Cardiac septum (tissue), 1 donor: ENCODE data around the gene CBLC. TPM values are rescaled to one million over a fixed set of nuclear protein-coding genes. Genes with fewer than 3 reads are reported as not detected.
"Not testable (repeated sequence)": the region's sequence is repeated elsewhere in the genome, so short reads cannot be mapped to it uniquely, and the experiment has no call there.

ENCODE experiments used
- DNase-seq: peaks from one replicate; pipeline ENCODE4 v3.0.0-alpha.2; 2020; ENCODE audit warnings: low spot score
- intact Hi-C: fragments of 100-400 bp; cut with DNase I; formaldehyde crosslinking; loops from one replicate; pipeline ENCODE4 v1.14.0; 2022
- total RNA-seq: library from RNA; stranded (reverse); fragmentation: NEBNext Ultra II Directional; extraction: Animal tissue kit (Norgen Biotek cat#: 25700); gene quantifications from one replicate; pipeline ENCODE4 v1.2.1, GENCODE V29; 2021
- donor health status: DM: no; HTN: no; CAD: no.

The CBLC gene
- total RNA-seq, 1 donor from 2014 or later, result not detected

DNA sequence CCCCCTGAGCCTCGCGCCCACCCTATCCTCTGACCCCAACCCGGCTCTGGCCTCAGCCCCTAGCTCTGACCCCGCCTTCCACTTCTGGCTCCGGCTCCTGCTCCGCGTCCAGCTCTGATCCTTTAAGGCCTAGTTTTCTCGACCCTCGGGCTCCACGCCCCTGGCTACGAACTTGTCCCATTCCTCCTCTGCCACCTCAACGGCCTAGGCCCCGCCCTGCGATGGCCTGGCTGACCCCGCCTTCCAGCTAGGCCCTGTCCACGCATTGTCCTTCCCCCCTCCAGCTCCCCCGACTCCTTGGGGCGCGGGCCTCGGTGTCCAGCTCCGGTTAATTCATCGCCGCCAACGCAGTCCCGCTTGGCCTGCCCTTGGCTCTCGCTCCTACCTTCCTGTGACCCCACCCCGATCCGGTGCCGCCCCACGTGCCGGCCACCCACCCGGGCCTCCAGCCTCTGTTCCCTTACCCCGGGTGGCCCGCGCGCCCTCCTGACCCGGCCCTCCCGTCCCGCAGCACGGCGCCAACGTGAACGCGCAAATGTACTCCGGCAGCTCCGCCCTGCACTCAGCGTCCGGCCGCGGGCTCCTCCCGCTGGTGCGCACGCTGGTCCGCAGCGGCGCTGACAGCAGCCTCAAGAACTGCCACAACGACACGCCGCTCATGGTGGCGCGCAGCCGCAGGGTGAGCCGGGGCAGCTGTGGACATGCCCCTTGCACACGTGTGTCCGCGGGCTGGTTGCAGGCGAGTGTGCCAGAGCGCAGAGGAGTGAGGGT is 19.8 kb upstream of the CBLC start:
- no peak for DNase-seq
- intact Hi-C loops, result loop anchor here (2.0 kb wide), 1 partner anchor 33 kb away; no protein-coding TSS in a partner anchor

DNA sequence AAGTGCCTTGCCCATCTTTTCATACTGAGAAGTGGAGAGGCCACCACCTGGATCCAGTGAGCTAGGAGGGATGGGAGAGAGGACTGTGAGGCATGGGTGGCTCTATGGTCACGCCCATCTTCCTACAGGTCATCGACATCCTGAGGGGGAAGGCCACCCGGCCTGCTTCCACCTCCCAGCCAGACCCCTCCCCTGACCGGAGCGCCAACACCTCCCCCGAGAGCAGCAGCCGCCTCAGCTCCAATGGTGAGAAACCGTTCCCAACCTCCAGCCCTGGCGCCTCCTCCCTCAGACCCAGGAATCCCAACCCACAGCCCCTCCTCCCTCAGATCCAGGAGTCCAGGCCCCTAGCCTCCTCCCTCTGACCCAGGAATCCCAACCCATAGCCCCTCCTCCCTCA is 19.1 kb upstream of the CBLC start:
- intact Hi-C loops, result loop anchor here (2.0 kb wide), 1 partner anchor 34 kb away; no protein-coding TSS in a partner anchor
- no peak for DNase-seq

DNA sequence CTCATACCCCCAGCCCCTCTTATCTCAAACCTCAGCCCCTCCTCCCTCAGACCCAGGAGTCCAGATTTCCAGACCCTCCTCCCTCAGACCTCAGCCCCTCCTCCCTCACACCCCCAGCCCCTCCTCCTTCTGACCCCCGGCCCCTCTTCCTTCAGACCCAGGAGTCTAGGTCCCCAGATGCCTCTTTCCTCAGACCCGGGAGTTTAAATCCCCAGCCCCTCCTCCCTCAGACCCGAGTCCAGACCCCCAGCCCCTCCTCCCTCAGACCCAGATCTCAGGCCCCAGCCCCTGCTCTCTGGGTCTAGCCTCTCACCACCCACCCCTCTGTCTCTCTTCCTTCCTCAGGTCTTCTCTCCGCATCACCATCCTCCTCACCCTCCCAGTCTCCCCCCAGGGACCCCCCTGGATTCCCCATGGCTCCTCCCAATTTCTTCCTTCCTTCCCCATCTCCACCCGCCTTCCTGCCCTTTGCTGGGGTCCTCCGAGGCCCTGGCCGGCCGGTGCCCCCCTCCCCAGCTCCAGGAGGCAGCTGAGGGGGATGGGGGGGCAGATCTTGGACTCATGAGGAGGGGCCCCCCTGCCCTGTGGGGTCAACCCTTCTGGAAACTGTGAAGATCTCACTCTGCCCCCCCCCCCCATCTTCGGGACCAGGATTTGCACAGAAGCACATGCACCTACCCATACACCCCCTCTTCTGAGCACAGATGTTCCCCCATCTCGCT is 18.4 kb upstream of the CBLC start:
- no peak for DNase-seq
- intact Hi-C loops, result loop anchor here (2.0 kb wide), 1 partner anchor 34 kb away; no protein-coding TSS in a partner anchor

DNA sequence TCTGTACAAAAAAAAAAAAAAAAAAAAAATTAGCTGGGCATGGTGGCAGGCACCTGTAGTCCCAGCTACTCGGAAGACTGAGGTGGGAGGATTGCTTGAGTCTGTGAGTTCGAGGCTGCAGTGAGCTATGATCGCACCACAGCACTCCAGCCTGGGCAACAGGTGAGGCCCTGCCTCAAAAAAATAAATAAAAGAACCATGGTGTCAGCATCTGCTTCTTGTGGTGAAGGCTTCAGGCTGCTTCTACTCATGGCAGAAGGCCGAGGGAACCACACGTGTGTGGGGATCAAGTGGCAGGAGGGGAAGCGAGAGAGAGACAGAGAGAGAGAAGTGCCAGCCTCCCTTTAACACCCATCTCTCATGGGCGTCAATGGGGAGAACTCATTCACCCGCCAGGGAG is 15.7 kb upstream of the CBLC start:
- no peak for DNase-seq
- intact Hi-C loops, result no loop called here

DNA sequence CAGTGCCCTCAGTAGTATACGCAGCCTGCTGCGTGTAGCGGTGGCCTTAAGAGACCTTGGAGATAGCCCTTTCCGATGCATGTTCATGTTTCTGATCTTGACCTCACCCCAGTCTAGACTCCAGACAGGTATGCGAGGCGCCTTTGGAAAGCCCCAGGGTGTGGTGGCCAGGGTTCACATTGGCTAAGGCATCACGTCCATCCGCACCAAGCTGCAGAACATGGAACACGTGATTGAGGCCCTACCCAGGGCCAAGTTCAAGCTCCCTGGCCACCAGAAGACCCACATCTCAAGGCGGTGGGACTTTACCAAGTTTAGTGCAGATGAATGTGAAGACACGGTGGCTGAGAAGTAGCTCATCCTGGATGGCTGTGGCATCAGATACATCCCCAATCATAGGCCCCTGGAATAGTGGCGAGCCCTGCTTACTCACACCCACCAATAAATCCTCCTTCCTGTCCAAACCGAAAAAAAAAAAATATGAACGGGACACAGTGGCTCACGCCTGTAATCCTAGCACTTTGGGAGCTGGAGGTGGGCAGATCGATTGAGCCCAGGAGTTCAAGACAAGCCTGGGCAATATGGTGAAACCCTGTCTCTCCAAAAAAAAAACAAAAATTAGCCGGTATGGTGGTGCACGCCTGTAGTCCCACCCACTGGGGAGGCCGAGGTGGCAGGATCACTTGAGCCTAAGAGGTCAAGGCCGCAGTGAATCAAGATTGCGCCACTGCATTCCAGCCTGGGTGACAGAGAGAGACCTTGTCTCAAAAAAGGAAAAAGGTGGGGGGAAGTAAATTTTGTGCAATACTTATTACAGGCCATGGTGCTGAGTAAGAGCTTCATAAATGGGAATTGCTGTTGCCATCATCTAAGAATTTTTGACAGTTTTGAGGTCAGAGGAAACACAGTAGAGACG is 12.4 kb upstream of the CBLC start:
- intact Hi-C loops, result no loop called here
- peak; percentile 91 for DNase-seq

DNA sequence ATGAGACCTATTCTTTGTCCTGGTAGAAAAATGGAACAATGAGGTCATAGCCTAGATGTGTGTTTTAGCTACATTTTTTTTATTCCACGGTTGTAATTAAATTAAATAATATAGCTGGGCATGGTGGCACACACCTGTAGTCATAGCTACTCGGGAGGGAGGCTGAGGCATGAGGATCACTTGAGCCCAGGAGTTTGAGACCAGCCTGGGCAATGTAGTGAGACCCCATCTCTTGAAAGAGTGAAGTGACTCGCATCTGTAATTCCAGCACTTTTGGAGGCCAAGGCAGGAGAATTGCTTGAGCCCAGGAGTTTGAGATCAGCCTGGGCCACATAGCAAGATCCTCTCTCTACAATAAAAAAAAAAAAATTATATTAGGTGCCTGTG is 11.7 kb upstream of the CBLC start:
- DNase-seq, result no peak
- intact Hi-C loops, result no loop called here

DNA sequence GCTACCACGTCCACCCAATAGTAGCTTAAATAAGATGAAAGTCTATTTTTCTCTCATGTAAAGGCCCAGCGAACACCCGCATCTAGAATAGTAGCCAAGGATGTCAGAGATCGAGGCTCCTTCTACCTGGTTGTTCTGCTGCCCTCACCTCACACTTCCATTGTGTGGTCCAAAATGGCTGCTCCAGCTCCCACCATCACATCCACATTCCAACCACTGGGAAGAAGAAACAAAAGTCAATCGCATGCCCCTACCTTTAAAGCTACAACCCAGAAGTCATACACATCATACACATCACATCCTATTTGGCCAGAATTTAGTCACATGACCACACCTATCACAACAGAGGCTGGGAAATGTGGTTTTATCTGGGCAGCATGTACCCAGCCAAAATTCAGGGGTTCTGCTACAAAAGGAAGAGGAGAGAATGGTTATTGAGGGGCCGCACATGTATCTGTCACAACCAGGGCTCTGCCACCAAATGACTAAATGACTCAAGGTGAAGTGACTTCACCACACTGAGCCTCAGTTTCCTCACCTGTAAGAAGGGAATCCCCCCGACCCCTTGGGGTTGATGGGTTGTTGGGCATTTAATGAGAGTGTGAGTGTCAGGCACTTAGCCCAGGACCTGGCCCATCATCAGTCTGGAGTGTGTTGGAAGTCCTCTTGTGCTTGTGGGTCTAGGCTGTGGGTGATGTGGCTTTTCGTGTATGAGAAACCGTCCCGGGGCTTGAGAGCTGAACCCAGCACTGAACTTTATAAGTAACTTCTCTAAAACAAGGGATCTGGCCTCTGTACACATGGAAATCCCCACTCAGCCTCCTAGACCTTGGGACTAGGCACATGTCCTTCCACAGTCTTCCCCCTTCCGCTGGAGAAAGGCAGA is 10.2 kb upstream of the CBLC start:
- intact Hi-C loops, result no loop called here
- no peak for DNase-seq

DNA sequence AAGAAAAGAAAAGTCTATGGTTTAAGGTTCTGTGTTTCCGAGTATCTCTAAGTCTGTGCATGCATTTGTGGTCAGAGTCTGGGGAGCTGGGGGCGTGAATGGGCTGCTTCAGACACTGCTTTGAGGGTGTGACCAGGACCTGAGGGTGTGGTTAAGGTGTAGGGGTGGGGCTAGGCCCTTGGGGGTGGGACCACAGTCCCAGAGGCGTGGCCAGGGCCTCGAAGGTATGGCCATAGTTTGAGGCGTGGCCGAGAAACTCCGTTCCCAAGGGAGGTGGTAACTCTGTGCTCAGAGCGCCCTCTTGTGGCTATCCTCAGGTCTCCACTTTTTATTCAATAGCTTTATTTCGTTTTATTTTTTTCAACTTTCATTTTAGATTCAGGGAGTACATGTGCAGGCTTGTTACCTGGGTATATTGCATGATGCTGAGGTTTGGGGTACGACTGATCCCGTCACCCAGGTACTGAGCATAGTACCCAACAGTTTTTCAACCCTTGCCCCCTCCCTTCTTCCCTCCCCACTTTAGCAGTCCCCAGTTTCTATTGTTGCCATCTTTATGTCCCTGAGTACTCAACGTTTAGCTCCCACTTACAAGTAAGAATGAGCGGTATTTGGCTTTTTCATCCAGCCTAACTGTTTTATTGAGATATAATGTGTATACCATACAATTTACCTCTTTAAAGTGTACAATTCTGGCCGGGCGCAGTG is 7.0 kb upstream of the CBLC start:
- intact Hi-C loops, result loop anchor here (1.0 to 2.0 kb wide), 2 partner anchors 46 to 82 kb away; no protein-coding TSS in a partner anchor

DNA sequence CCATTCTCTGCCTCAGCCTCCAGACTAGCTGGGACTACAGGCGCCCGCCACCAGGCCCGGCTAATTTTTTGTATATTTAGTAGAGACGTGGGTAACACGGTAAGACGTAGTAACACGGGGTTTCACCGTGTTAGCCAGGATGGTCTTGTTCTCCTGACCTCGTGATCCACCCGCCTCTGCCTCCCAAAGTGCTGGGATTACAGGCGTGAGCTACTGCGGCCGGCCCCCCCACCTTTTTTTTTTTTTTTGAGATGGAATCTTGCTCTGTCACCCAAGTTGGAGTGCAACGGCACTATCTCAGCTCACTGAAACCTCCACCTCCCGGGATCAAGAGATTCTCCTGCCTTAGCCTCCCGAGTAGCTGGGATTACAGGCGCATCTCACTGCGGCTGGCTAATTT is 5.5 kb upstream of the CBLC start:
- DNase-seq, intact Hi-C loops: not testable (repeated sequence)

More for the DNA sequence above, 7.0 kb upstream of the CBLC start:
- DNase-seq, result peak; percentile 97

DNA sequence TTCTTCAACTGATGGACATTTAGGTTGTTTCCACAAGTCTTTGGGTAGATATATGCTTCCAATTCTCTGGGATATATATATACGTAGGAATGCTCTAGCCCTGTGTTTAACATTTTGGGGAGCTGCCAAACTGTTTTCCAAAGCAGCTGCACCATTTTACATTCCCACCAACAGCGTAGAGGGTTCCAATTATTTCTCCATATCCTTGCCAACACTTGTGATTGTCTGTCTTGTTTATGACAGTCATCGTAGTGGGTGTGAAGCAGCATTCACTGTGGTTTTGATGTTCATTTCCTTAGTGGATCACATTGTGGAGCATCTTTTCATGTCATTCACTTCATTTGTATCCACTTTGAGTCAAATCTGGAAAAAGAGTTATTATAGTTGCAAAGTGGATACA is 4.7 kb upstream of the CBLC start:
- no peak for DNase-seq
- intact Hi-C loops, result no loop called here

DNA sequence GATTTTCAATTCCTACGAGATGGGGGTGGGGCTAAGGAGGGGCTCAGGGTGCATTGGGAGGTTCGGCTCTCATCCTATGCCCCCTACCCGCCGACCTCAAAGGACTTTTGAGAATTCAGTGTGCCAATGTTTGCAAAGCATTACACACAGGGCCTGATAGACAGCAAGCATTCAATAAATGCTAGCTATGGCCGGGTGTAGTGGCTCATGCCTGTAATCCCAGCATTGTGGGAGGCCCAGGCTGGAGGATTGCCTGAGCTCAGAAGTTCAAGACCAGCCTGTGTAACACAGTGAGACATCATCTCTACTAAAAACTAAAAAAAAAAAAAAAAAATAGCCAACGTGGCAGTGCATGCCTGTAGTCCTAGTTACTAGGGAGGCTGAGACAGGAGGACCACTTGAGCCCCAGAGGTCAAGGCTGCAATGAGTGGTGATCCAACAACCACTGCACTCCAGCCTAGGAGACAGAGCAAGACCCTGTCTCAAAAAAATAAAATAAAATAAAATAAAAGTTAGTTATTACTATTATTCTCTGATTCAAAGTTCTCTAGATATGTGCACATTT is 1.9 kb upstream of the CBLC start:
- intact Hi-C loops, result no loop called here

DNA sequence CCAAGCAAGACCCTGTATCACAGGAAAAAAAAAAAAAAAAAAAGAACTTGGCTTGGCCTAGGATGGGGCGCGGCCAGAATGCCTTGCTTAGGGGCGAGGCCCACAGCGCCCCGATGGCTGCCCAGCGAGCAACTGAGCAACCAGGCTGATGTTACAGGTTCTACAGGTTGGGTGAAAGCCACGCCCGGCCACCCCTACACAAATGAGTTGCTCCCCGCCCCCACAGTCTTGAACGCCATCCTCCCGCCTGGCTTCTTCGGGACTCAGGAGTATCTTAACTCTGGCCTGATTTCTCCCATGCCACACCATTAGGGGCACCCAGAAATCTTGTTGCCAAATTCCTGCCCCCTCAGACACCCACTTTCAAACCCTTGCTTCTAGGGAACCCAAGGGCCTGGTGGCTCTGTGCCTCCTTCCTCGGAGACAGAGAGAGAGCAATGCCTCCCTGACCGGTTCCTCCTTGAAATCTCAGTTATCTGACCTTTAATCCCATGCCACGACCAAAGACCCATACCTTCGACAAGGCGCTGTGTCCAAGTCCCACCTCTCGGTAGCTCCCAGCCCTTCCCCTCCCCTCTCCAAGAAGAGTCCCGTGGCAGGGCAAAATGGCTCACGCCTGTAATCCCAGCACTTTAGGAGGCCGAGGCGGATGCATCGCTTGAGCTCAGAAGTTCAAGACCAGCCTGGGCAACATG is 1.1 kb upstream of the CBLC start:
- intact Hi-C loops, result no loop called here
- no peak for DNase-seq

More for the DNA sequence above, 1.9 kb upstream of the CBLC start:
- no peak for DNase-seq

DNA sequence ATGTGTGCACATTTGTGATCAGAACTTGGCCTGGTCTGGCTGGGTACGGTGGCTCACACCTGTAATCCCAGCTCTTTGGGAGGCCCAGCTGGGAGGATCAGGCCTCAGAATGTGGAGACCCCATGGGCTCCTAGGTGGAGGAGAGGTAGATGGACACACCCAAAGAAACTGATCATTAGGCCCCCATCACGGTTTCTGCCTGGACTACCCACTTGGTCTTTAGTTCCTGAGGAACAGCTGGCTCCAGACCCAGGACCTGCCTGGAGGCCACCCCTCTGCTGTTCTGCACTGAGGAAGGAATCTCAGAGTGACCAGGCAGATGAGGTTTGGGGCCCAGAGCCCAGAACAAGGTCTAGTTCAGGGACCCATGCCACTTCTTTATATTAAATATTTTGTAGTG is 1.5 kb downstream of the CBLC start:
- intact Hi-C loops, result no loop called here
- no peak for DNase-seq

DNA sequence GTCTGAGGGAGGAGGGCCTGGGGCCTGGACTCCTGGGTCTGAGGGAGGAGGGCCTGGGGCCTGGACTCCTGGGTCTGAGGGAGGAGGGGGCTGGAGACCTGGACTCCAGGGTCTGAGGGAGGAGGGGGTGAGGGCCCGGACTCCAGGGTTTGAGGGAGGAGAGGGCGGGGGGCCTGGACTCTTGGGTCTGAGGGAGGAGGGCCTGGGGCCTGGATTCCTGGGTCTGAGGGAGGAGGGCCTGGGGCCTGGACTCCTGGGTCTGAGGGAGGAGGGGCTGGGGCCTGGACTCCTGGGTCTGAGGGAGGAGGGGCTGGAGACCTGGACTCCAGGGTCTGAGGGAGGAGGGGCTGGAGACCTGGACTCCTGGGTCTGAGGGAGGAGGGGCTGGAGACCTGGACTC is 4.0 kb downstream of the CBLC start:
- intact Hi-C loops, result loop anchor here (10.0 kb wide), 1 partner anchor 173 kb away; the partner anchor contains the start of gene CLPTM1
- DNase-seq, result not testable (repeated sequence)

DNA sequence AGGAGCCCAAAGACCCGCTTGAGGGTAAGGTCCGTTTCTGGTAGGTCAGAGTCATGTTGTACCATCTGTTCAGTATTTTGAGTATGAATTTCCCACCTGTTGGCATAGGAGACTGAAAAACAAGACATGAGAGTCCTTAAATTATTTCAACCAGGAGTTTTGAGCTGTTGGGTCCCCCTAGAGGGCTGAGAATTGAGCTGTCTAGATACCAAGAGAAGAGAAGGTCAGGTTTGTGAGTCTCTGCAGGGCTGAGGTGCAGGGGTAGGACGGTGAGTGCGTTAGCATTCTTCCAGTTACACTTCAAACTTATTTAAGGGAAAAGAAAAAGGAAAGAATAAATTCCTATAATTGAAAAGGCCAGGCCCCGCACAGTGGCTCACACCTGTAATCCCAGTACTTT is 5.0 kb downstream of the CBLC start:
- DNase-seq, result no peak
- intact Hi-C loops, result loop anchor here (10.0 kb wide), 1 partner anchor 172 kb away; the partner anchor contains the start of gene CLPTM1

DNA sequence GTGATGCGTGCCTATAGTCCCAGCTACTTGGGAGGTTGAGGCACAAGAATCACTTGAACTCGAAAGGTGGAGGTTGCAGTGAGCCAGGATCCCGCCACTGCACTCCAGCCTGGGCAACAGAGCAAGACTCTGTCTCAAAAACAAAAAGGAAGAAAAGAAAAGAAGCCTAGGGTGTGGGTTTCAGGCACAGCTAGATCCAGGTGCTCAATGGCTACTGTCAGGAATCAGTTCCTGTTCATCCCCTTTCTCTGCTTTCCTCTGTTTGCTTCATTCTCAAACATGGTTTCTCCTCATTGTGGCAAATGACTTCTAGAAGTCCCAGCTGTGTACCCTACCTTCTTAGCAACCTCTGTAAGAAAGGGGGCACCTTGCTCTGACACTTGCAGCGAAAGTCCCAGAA is 5.9 kb downstream of the CBLC start:
- intact Hi-C loops, result loop anchor here (10.0 kb wide), 1 partner anchor 171 kb away; the partner anchor contains the start of gene CLPTM1
- no peak for DNase-seq

DNA sequence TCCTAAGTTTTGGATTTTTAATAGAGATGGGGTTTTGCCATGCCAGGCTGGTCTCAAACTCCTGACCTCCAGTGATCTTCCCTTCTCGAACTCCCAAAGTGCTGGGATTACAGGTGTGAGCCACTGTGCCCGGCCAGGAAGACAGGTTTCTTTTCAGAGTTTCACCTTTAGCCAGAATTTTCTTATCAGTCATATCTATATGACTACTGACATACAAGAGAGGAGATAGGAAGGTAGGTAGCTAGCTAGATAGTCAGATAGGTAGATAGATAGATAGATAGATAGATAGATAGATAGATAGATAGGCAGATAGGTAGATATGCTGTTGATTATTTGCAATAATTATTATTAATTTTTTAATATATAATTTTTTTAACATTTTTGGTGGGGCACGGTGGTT is 7.6 kb downstream of the CBLC start:
- no peak for DNase-seq
- intact Hi-C loops, result loop anchor here (2.0 to 10.0 kb wide), 2 partner anchors 22 to 170 kb away; partner anchors contain the start of gene CLPTM1
